B cell (primary cell): ENCODE results near the gene SYNJ2. TPM values are rescaled to one million over a fixed set of nuclear protein-coding genes. Genes with fewer than 3 reads are reported as not detected.

Experiments
- ATAC-seq: fragments of 200-7000 bp; cut with Tn5 transposase; one replicate; pipeline ENCODE4 v1.10.0; 2021; ENCODE audit warnings: low read depth, mild to moderate bottlenecking, moderate number of reproducible peaks, moderate library complexity
- CTCF ChIA-PET: fragments of 350-600 bp; sonication (Branson Sonifier 250); formaldehyde crosslinking; loops from one replicate; lab custom pipeline; 2021; ENCODE audit warnings: antibody characterized with exemption, inconsistent platforms; lab: Charles Lee
- POLR2A ChIA-PET: fragments of 350-600 bp; sonication (Branson Sonifier 250); formaldehyde crosslinking; loops from one replicate; lab custom pipeline; 2021; ENCODE audit warnings: antibody characterized with exemption; lab: Charles Lee
- DNase-seq: peaks from one replicate; pipeline ENCODE4 v3.0.0; 2013
- H2AFZ ChIP-seq: 2 replicates; pipeline ENCODE4 v1.6.1; 2012; ENCODE audit warnings: mild to moderate bottlenecking, low read depth, low read length; ENCODE audit not compliant: insufficient read depth, poor library complexity, severe bottlenecking
- H3K27ac ChIP-seq, 2 donors: 1 replicate in 1 of 2; 2 replicates in 1 of 2; pipeline ENCODE4 v1.5.1; 2012 to 2013; ENCODE audit warnings: low read length in 2 of 2, mild to moderate bottlenecking in 2 of 2, moderate library complexity in 1 of 2
- H3K27me3 ChIP-seq, 4 experiments: fragments of 200-600 bp in 1 of 4; sonication (generic) in 1 of 4; replicated peaks in 1 of 4; 1 replicate in 2 of 4; 2 replicates in 2 of 4; pipeline versions ENCODE4 v1.6.1 to v1.7.0; 2013 to 2016; ENCODE audit warnings: low read length in 3 of 4, mild to moderate bottlenecking in 2 of 4, mixed read lengths in 1 of 4, moderate library complexity in 1 of 4; ENCODE audit not compliant: insufficient read depth in 4 of 4, control insufficient read depth in 3 of 4; ENCODE audit errors: control extremely low read depth in 1 of 4
- H3K36me3 ChIP-seq, 2 experiments: replicated peaks in 1 of 2; 1 replicate in 1 of 2; 2 replicates in 1 of 2; pipeline versions ENCODE4 v1.6.1 to v1.7.1; 2013; ENCODE audit warnings: low read length in 1 of 2; ENCODE audit not compliant: insufficient read depth in 2 of 2, control insufficient read depth in 1 of 2; ENCODE audit errors: control extremely low read depth in 1 of 2, extremely low read depth in 1 of 2
- H3K4me1 ChIP-seq, 2 donors: fragments of 200-600 bp in 1 of 2; sonication (generic) in 1 of 2; 1 replicate in 1 of 2; 2 replicates in 1 of 2; pipeline versions ENCODE4 v1.5.1 to v1.6.1; 2013 to 2017; ENCODE audit warnings: low read length in 2 of 2; ENCODE audit not compliant: control insufficient read depth in 2 of 2, insufficient read depth in 2 of 2
- H3K4me2 ChIP-seq: replicated peaks from 2 replicates; pipeline ENCODE3; 2012; ENCODE audit warnings: mild to moderate bottlenecking, low read depth, low read length; ENCODE audit not compliant: poor library complexity, severe bottlenecking
- H3K4me3 ChIP-seq, 5 experiments: fragments of 200-600 bp in 1 of 5; sonication (generic) in 1 of 5; 1 replicate in 3 of 5; 2 replicates in 2 of 5; pipeline versions ENCODE4 v1.5.1 to v1.7.0; 2011 to 2016; ENCODE audit warnings: low read length in 4 of 5, mild to moderate bottlenecking in 4 of 5, low read depth in 2 of 5, control low read depth in 1 of 5, moderate library complexity in 1 of 5; ENCODE audit not compliant: insufficient read depth in 1 of 5; ENCODE audit errors: control extremely low read depth in 1 of 5, extremely low read depth in 1 of 5
- H3K79me2 ChIP-seq: fragments of 200-600 bp; sonication (generic); one replicate; pipeline ENCODE4 v1.6.0; 2016; ENCODE audit warnings: low read length; ENCODE audit not compliant: control insufficient read depth, insufficient read depth
- H3K9ac ChIP-seq: fragments of 200-600 bp; sonication (generic); 2 replicates; pipeline ENCODE4 v1.6.1; 2017; ENCODE audit warnings: mild to moderate bottlenecking, low read length, moderate library complexity
- H3K9me3 ChIP-seq, 3 donors: one replicate each; pipeline versions ENCODE4 v1.6.1 to v1.7.1; 2013; ENCODE audit warnings: low read length in 2 of 3; ENCODE audit not compliant: control insufficient read depth in 2 of 3, insufficient read depth in 1 of 3; ENCODE audit errors: control extremely low read depth in 1 of 3
- H4K20me1 ChIP-seq: 2 replicates; pipeline ENCODE4 v1.6.0; 2012; ENCODE audit warnings: mild to moderate bottlenecking, low read length; ENCODE audit not compliant: insufficient read depth, control insufficient read depth, poor library complexity, severe bottlenecking
- H3K27ac Mint-ChIP-seq: one replicate; pipeline ENCODE4 v1.8.0; 2021; ENCODE audit warnings: mixed read lengths
- H3K27me3 Mint-ChIP-seq: one replicate; pipeline ENCODE4 v1.8.0; 2021; ENCODE audit warnings: mixed read lengths
- H3K4me1 Mint-ChIP-seq: one replicate; pipeline ENCODE4 v1.8.0; 2021; ENCODE audit warnings: mixed read lengths
- H3K4me3 Mint-ChIP-seq: one replicate; pipeline ENCODE4 v1.8.0; 2021; ENCODE audit warnings: mixed read lengths
- H3K9me3 Mint-ChIP-seq: one replicate; pipeline ENCODE4 v1.8.0; 2022; ENCODE audit warnings: mixed read lengths; ENCODE audit not compliant: insufficient read depth
- CTCF ChIP-seq: fragments of 200-600 bp; IDR thresholded peaks from one replicate; pipeline ENCODE4 v1.8.0; 2022; ENCODE audit warnings: antibody characterized with exemption, mild to moderate bottlenecking
- EZH2 ChIP-seq: IDR thresholded peaks from 2 replicates; pipeline ENCODE4 v1.6.1; 2012; ENCODE audit warnings: borderline replicate concordance, low read depth, mild to moderate bottlenecking, moderate library complexity, low read length; ENCODE audit not compliant: insufficient read depth, poor library complexity, severe bottlenecking
- WGBS: methylation state at CpG from one replicate; pipeline ENCODE4 v1.1.5; 2013; ENCODE audit warnings: missing lambda C conversion rate; ENCODE audit not compliant: insufficient coverage; 5-methylcytosine and 5-hydroxymethylcytosine counted together
- intact Hi-C: fragments of 100-400 bp; cut with micrococcal nuclease; formaldehyde crosslinking; loops from one replicate; pipeline ENCODE4 v1.10.0; 2022
- polyA plus RNA-seq: library from polyadenylated mRNA; depleted of rRNA; stranded (reverse); fragments of >200 nt; gene quantifications from 2 replicates; pipeline ENCODE4 v1.2.3, GENCODE V29; 2012
- total RNA-seq, 2 donors: library from RNA; stranded (reverse); fragments of 120-200 nt in 1 of 2; gene quantifications; 1 replicate in 1 of 2; 2 replicates in 1 of 2; pipeline versions ENCODE4 v1.2.3 to v1.2.4, GENCODE V29; 2013 to 2022

Gene SYNJ2
- total and polyA plus RNA-seq, 2 donors (not counting 1 experiment from before 2014, with no cell fraction given): 5.2 to 11.4 TPM

GRCh38 chr6:158010591-158011477 is 29.2 kb downstream of the SYNJ2 start:
- Histone ChIP-seq H2AFZ (no peak overlapping the region), H3K36me3 (no peaks in the 10 kb centered on the region), H3K4me3 (no peak overlapping the region), H3K4me2 (no peak overlapping the region), H3K27ac (no peak overlapping the region), H3K79me2 (peaks cover 28% of the 10 kb centered on the region), H3K27me3 (no peaks in the 10 kb centered on the region), H4K20me1 (no peaks in the 10 kb centered on the region), H3K4me1 (peaks cover 11 to 24% of the 10 kb centered on the region in 2 donors), H3K9ac (no peak overlapping the region), H3K9me3 (peaks cover 0 to 6% (median 0%) of the 10 kb centered on the region in 3 donors)
- DNase-seq (no peak), ATAC-seq (no peak)
- H3K9me3 Mint-ChIP-seq: no peaks in the 10 kb centered on the region
- TF ChIP-seq EZH2 (no peak), CTCF (no peak)
- no peaks in the 10 kb centered on the region for H3K27me3 Mint-ChIP-seq
- no peak overlapping the region for H3K4me3 Mint-ChIP-seq
- WGBS: 96% methylated on average over 15 of the region's 19 CpGs
- ChIA-PET CTCF (interaction anchor here (1.3 kb wide), 1 partner anchor 15 kb away, joined by 5 read pairs; no protein-coding TSS in a partner anchor), POLR2A (no interaction called here)
- peaks cover 64% of the 10 kb centered on the region for H3K4me1 Mint-ChIP-seq
- intact Hi-C loops: no loop called here
- no peak overlapping the region for H3K27ac Mint-ChIP-seq

GRCh38 chr6:158011478-158011920 is 29.8 kb downstream of the SYNJ2 start:
- Histone ChIP-seq H2AFZ (no peak overlapping the region), H3K9me3 (peaks cover 0 to 6% (median 0%) of the 10 kb centered on the region in 3 donors), H3K4me3 (no peak overlapping the region), H3K4me2 (no peak overlapping the region), H4K20me1 (no peaks in the 10 kb centered on the region), H3K27me3 (no peaks in the 10 kb centered on the region), H3K4me1 (peaks cover 11 to 24% of the 10 kb centered on the region in 2 donors), H3K9ac (no peak overlapping the region), H3K36me3 (no peaks in the 10 kb centered on the region), H3K79me2 (peaks cover 28% of the 10 kb centered on the region), H3K27ac (no peak overlapping the region)
- H3K27me3 Mint-ChIP-seq: no peaks in the 10 kb centered on the region
- ATAC-seq (no peak), DNase-seq (no peak)
- no peaks in the 10 kb centered on the region for H3K9me3 Mint-ChIP-seq
- TF ChIP-seq EZH2 (no peak), CTCF (no peak)
- 89% methylated on average over 6 of the region's 6 CpGs for WGBS
- H3K4me3 Mint-ChIP-seq: no peak overlapping the region
- H3K27ac Mint-ChIP-seq: no peak overlapping the region
- intact Hi-C loops: no loop called here
- peaks cover 60% of the 10 kb centered on the region for H3K4me1 Mint-ChIP-seq
- CTCF ChIA-PET: no interaction called here
- POLR2A ChIA-PET: no interaction called here
